IMR-90 (cell line): Measurements from ENCODE around the gene ESYT3. TPM values are rescaled to one million over a fixed set of nuclear protein-coding genes. Genes with fewer than 3 reads are reported as not detected.
"Not testable (repeated sequence)": the region's sequence is repeated elsewhere in the genome, so short reads cannot be mapped to it uniquely, and the experiment has no call there.

ENCODE experiments used
- ATAC-seq: fragments of 200-7000 bp; cut with Tn5 transposase; 2 replicates; pipeline ENCODE4 v1.9.1; 2020; ENCODE audit warnings: low read depth, mild to moderate bottlenecking, moderate library complexity
- BruUV-seq: library from RNA; stranded (reverse); fragments of 400-500 nt; replicated peaks from 2 replicates; lab custom pipeline; 2021; lab: Mats Ljungman, UMichigan
- CTCF ChIA-PET: fragments of 300-600 bp; formaldehyde crosslinking; extraction: SDS; loops from one replicate; lab custom pipeline; 2021; ENCODE audit warnings: antibody characterized with exemption; lab: Yijun Ruan, JAX
- POLR2A ChIA-PET: fragments of 300-600 bp; sonication (Branson Sonifier 250); formaldehyde crosslinking; loops from one replicate; lab custom pipeline; 2022; ENCODE audit warnings: antibody characterized with exemption; ENCODE audit not compliant: unreplicated experiment; lab: Charles Lee
- DNase-seq: peaks from one replicate; pipeline ENCODE4 v3.0.0; 2013
- H2AFZ ChIP-seq: replicated peaks from 2 replicates; pipeline ENCODE3; 2013; ENCODE audit warnings: low read length, mild to moderate bottlenecking; ENCODE audit not compliant: poor library complexity
- H2AK5ac ChIP-seq: 2 replicates; pipeline ENCODE4 v1.6.1; 2013; ENCODE audit warnings: low read depth, low read length, inconsistent platforms
- H2AK9ac ChIP-seq: replicated peaks from 2 replicates; pipeline ENCODE3; 2013; ENCODE audit warnings: mild to moderate bottlenecking, low read depth, low read length, moderate library complexity; ENCODE audit not compliant: poor library complexity
- H2BK120ac ChIP-seq: 2 replicates; pipeline ENCODE4 v1.6.1; 2013; ENCODE audit warnings: low read depth, low read length, inconsistent platforms
- H2BK15ac ChIP-seq: 3 replicates; pipeline ENCODE4 v1.6.1; 2013; ENCODE audit warnings: low read depth, low read length, inconsistent platforms
- H2BK20ac ChIP-seq: 2 replicates; pipeline ENCODE4 v1.6.1; 2013; ENCODE audit warnings: low read depth, mild to moderate bottlenecking, inconsistent platforms, low read length, moderate library complexity
- H2BK5ac ChIP-seq: 2 replicates; pipeline ENCODE4 v1.6.1; 2013; ENCODE audit warnings: mild to moderate bottlenecking, low read depth, low read length, inconsistent platforms; ENCODE audit not compliant: poor library complexity, severe bottlenecking
- H3K14ac ChIP-seq: replicated peaks from 2 replicates; pipeline ENCODE4 v1.6.1; 2013; ENCODE audit warnings: low read depth, low read length, inconsistent platforms
- H3K18ac ChIP-seq: 2 replicates; pipeline ENCODE4 v1.6.1; 2013; ENCODE audit warnings: low read depth, low read length, control low read depth
- H3K23ac ChIP-seq: 2 replicates; pipeline ENCODE4 v1.6.1; 2013; ENCODE audit warnings: low read depth, low read length, inconsistent platforms
- H3K27ac ChIP-seq: 2 replicates; pipeline ENCODE4 v1.5.1; 2013; ENCODE audit warnings: mild to moderate bottlenecking, control low read depth, low read length; ENCODE audit not compliant: insufficient read depth
- H3K27me3 ChIP-seq: 2 replicates; pipeline ENCODE4 v1.6.1; 2013; ENCODE audit warnings: low read length; ENCODE audit not compliant: control insufficient read depth, insufficient read depth
- H3K36me3 ChIP-seq: 2 replicates; pipeline ENCODE4 v1.6.1; 2013; ENCODE audit warnings: low read length, mixed read lengths; ENCODE audit not compliant: control insufficient read depth, insufficient read depth
- H3K4ac ChIP-seq: 2 replicates; pipeline ENCODE4 v1.6.1; 2013; ENCODE audit warnings: low read depth, low read length, inconsistent platforms
- H3K4me1 ChIP-seq: 2 replicates; pipeline ENCODE4 v1.6.1; 2013; ENCODE audit warnings: low read length, mixed read lengths; ENCODE audit not compliant: control insufficient read depth, insufficient read depth
- H3K4me2 ChIP-seq: 2 replicates; pipeline ENCODE4 v1.6.1; 2013; ENCODE audit warnings: low read depth, mild to moderate bottlenecking, control low read depth, low read length, moderate library complexity
- H3K4me3 ChIP-seq: 2 replicates; pipeline ENCODE4 v1.5.1; 2013; ENCODE audit warnings: low read depth, mild to moderate bottlenecking, control low read depth, low read length, moderate library complexity; ENCODE audit not compliant: insufficient read depth
- H3K56ac ChIP-seq: 2 replicates; pipeline ENCODE4 v1.6.1; 2013; ENCODE audit warnings: low read length, inconsistent platforms; ENCODE audit not compliant: insufficient read depth; ENCODE audit errors: extremely low read depth
- H3K79me1 ChIP-seq, 2 experiments: 2 replicates each; pipeline ENCODE4 v1.6.1; 2013; ENCODE audit warnings: low read length in 2 of 2, inconsistent platforms in 1 of 2, low read depth in 1 of 2
- H3K9ac ChIP-seq: 2 replicates; pipeline ENCODE4 v1.6.1; 2013; ENCODE audit warnings: low read depth, low read length, control low read depth
- H3K9me1 ChIP-seq: 2 replicates; pipeline ENCODE4 v1.6.1; 2013; ENCODE audit warnings: low read length, inconsistent platforms; ENCODE audit not compliant: insufficient read depth
- H3K9me3 ChIP-seq: 2 replicates; pipeline ENCODE4 v1.6.1; 2013; ENCODE audit warnings: low read length; ENCODE audit not compliant: control insufficient read depth, insufficient read depth
- H4K20me1 ChIP-seq: 2 replicates; pipeline ENCODE4 v1.6.1; 2013; ENCODE audit warnings: low read length, inconsistent platforms; ENCODE audit not compliant: insufficient read depth
- H4K5ac ChIP-seq: 2 replicates; pipeline ENCODE4 v1.6.1; 2013; ENCODE audit warnings: mild to moderate bottlenecking, low read depth, low read length, control low read depth
- H4K8ac ChIP-seq, 2 experiments: 2 replicates each; pipeline ENCODE4 v1.6.1; 2013; ENCODE audit warnings: low read depth in 2 of 2, low read length in 2 of 2, control low read depth in 1 of 2, inconsistent platforms in 1 of 2
- H4K91ac ChIP-seq: 2 replicates; pipeline ENCODE4 v1.6.1; 2013; ENCODE audit warnings: low read depth, low read length, inconsistent platforms; ENCODE audit not compliant: insufficient read depth
- WGBS, 2 experiments: methylation state at CpG; one replicate each; pipeline versions ENCODE4 v1.1.5 to v1.1.7; 2013; ENCODE audit warnings: missing lambda C conversion rate in 2 of 2; ENCODE audit not compliant: insufficient read length in 1 of 2; ENCODE audit errors: extremely low coverage in 2 of 2; 5-methylcytosine and 5-hydroxymethylcytosine counted together
- dilution Hi-C: fragments of 300-500 bp; cut with HindIII; formaldehyde crosslinking; loops from one replicate; pipeline ENCODE4 v1.14.3; 2018; ENCODE audit warnings: low sequenced_read_pairs; ENCODE audit not compliant: unreplicated experiment
- in situ Hi-C: fragments of 300-500 bp; cut with MboI; formaldehyde crosslinking; loops from 3 replicates; pipeline ENCODE4 v1.14.3; 2019; ENCODE audit warnings: low sequenced_read_pairs, inconsistent platforms, mixed read lengths
- intact Hi-C: fragments of 100-400 bp; cut with micrococcal nuclease; formaldehyde crosslinking; loops from 2 replicates; pipeline ENCODE4 v1.10.0; 2022
- polyA plus RNA-seq, 3 experiments: library from polyadenylated mRNA; depleted of rRNA; stranded (reverse); fragments of >200 nt; gene quantifications; 2 replicates each; pipeline ENCODE4 v1.2.3, GENCODE V29; 2012; ENCODE audit warnings: low replicate concordance in 1 of 3
- total RNA-seq: library from RNA; depleted of rRNA; stranded (reverse); fragments of >200 nt; gene quantifications from 2 replicates; pipeline ENCODE4 v1.2.3, GENCODE V29; 2012

The ESYT3 gene
- total and polyA plus RNA-seq, 2 of the 4 experiments (the other 2 are of a cell fraction) = under 0.01 to 0.02 TPM

DNA sequence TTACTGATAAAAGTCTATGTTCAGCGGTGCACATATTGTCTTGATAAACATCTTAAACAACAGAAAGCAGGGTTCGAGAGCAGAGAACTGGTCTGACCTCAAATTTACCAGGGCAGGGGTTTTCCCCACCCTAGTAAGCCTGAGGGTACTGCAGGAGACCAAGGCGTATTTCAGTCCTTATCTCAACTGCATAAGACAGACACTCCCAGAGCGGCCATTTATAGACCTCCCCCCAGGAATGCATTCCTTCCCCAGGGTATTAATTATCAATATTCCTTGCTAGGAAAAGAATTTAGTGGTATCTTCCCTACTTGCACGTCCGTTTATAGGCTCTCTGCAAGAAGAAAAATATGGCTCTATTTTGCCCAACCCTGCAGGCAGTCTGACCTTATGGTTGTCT lies 52.2 kb downstream of the ESYT3 start:
- H3K14ac ChIP-seq, H2AFZ ChIP-seq, H3K56ac ChIP-seq, H3K9ac ChIP-seq, H2BK20ac ChIP-seq, in situ Hi-C loops, DNase-seq, H4K20me1 ChIP-seq, H3K4me2 ChIP-seq, H4K8ac ChIP-seq, intact Hi-C loops, H3K9me1 ChIP-seq, H2BK120ac ChIP-seq, H3K9me3 ChIP-seq, H4K5ac ChIP-seq, H3K27ac ChIP-seq, H3K27me3 ChIP-seq, H3K4me3 ChIP-seq, H2AK9ac ChIP-seq, H2AK5ac ChIP-seq, H3K4ac ChIP-seq, ATAC-seq, H3K36me3 ChIP-seq, H3K4me1 ChIP-seq, POLR2A ChIA-PET, dilution Hi-C loops, CTCF ChIA-PET, H3K79me1 ChIP-seq, BruUV-seq, H3K18ac ChIP-seq, H4K91ac ChIP-seq, H2BK5ac ChIP-seq, H3K23ac ChIP-seq, H2BK15ac ChIP-seq: not testable (repeated sequence)
- 75% methylated on average over 2 of the region's 6 CpGs; no CpG with 5 or more reads in 1 of the 2 experiments for WGBS, 2 experiments
